Cortex of kidney (tissue), 1 donor: ENCODE results near the gene BASP1.
"Not testable (repeated sequence)": the region's sequence is repeated elsewhere in the genome, so short reads cannot be mapped to it uniquely, and the experiment has no call there.

ENCODE experiments used
- DNase-seq: peaks from one replicate; lab custom pipeline; 2025; lab: John Stamatoyannopoulos, UW

BASP1 gene

DNA sequence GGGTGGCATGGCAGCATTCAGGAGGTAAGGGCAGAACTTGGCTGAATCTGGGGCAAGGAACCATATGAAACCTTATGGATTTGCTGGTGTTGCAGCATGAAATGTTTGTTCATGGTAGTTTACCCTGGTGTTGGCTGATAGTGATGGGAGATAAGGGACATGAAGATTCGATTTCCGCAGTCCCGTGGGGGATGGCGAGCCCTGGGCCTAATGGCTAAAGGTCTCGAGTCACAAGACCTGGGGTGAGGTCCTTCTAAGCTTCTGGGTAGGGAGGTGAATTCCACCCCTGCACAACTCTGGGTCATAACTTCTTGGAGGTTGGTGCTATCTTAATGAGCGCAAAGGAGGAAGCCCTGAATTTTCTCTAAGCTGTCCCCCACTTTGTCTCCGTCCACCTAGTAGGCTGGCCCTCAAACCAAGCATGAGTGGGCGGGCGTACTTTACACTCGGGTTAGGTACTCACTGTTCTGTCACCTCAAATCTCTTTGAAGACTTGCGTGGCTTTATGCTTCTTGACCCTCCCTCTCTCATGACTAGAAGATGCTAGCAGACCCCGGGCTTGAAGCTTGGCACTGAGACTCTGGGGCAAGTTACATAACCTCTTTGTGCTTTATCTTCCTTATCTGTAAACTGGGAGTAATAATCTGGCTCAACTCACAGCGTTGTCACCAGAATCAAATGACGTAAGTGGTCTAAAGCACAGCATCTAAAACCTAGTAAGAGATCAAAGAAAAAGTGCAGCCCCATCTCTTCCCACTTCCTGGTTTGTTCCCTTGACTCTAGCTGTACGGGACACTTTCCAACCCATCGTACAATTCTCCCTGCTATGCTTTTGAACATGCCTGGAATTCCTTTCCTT, 72.5 kb downstream of the BASP1 start:
- no peak for DNase-seq

DNA sequence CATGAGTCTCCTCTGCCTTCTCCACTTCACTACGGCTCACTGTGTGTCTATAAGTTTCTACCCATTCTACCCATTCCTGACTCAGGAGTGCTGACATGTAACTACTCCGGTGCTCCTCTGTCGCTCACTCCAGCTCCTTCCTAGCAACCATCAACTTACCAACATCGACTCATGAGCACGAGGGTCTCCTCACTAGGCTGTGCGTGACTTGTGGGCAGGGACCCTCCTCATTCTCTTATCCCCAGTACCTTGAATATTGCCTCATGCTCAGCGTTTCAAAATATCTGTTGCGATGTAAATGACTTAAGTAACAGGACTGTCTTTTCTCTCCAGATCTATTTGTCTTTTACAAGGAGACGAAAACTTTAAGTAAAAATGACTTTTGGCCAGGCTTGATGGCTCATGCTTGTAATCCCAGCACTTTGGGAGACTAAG, 73.1 kb downstream of the BASP1 start:
- no peak for DNase-seq

DNA sequence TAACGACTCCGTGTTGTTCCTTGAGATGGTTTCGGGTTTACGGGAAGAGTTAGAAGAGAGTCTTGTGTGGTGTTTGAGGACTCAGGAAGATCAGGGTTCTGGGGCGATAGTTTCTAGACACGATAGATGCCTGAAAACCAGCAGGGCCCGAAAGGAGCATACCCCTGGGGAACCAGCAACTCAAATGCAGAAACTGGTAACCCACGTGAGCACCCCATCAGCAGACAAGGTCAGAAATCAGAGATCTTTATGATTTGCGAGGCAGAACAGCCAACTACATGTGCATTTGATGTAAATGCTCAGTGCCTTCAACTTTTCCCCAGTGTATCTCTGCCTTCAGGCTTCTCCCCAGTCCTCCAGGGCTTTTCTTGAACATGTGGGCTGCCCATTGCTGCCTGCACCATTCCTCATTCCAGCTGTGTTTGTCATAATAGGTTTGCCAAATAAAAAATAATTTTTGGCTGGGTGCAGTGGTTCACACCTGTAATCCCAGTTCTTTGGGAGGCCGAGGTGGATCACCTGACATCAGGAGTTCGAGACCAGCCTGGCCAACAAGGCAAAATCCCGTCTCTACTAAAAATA, 75.1 kb downstream of the BASP1 start:
- DNase-seq = no peak

DNA sequence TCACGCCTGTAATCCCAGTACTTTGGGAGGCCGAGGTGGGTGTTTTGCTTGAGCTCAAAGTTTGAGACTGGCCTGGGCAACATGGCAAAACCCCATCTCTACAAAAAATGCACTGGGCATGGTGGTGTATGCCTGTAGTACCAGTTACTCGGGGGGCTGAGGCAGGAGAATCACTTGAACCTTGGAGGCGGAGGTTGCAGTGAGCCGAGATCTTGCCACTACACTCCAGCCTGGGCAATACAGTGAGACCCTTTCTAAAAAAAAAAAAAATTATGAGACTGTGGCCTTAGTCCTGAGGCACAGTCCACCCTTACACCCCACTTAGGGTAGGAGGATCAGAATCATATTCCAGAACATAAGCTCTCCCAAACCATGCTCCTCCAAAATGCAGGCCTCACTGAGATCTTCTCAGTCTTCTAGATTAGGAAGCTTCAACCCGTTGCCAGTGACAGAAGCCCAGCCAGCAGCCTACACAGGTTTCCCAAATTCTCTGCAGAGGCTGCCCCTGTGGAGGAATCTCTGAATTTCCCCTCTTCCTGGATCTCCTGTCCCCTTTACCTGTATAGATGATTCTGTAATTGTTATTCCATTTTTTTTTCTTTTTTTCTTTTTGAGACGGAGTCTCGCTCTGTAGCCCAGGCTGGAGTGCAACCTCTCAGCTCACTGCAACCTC, 77.3 kb downstream of the BASP1 start:
- no peak for DNase-seq

DNA sequence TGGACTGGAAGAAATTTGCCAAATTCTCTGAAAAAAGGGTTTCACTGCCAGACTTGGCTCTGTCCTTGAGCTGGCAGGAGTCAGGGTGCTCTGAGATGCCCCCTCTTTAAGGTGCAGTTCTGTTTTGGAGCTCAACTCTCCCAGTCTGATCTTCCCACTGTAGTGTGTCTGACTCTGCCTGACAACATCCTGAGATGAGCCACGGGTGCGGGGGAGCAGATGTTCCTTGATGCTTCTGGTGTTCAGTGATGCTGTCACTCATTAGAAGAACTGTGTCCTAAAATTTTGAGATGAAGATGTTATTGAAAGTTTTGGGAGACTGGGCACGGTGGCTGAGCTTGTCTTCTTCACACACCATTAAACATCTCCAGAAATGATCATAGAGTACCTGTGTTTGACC, 78.2 kb downstream of the BASP1 start:
- no peak for DNase-seq

DNA sequence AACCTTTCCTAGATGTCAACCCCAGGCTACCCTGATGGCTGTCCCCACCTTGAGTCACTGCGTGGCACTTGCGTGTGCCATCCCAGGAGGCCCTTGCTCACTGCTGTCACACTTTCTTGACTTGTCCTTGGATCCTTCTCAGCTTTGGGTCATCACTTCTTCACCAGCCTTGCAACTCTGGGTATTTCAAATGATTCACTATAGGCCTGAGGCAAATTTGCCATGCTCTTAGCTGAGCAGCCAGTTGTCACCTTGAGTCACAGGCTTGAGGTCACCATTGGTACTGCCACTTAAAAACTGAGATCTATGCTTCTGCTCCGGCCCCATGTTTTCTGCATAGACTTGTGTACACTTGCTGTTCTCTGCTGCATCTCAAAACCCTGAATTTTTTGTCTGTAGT, 84.7 kb downstream of the BASP1 start:
- DNase-seq = no peak

DNA sequence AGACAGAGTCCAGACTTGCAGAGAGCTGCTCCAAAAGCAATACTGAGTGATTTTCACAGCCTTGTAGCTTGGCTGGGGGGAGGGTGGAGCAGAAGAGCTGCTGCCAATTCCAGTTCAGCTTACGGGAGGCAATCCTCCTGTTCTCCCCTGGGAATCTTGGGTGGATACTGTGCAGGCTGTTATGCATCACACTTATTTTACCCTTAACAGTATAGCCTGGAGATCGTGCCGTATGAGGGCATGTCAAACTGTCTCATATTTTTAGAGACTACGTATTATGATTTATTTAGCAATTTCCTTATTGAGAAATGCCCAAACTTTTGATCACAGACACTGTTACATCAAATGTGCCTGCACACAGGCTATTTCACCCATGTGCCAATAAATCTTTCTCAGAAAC, 85.2 kb downstream of the BASP1 start:
- no peak for DNase-seq

DNA sequence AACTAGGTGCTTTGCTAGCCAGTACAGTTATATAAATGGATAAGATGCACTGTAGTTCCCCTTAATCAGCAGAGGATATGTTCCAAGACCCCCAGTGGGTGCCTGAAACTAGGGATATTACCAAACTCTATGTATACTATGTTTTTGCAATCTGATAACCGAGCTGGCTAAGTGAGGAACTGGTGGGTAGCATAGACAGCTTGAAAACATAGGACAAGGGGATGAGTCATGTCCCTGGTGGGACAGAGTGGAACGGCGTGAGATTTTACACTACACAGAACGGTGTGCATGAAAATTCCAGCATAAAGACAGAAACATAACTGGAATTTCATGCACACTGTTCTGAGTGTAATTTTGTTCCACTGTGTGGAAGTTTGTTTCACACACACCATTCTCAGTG, 86.9 kb downstream of the BASP1 start:
- no peak for DNase-seq

DNA sequence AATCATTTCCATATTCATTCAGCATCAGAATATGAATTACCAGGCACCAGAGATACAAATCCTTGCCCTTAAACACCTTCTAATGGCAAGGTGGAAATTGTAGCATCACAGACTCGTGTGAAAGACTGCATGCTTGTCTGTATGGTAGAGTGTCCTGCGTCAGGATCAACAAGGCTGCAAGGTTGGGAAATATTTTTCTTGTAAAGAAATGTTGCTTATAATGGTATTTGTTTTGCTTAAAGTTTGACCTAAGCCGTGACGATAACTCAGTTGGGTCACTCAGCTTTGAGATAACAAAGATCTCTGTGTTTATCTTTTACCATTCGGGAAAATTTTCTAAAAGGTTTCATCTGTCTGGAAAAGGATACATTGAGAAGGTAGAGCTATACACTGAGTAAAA, 87.6 kb downstream of the BASP1 start:
- DNase-seq = no peak

DNA sequence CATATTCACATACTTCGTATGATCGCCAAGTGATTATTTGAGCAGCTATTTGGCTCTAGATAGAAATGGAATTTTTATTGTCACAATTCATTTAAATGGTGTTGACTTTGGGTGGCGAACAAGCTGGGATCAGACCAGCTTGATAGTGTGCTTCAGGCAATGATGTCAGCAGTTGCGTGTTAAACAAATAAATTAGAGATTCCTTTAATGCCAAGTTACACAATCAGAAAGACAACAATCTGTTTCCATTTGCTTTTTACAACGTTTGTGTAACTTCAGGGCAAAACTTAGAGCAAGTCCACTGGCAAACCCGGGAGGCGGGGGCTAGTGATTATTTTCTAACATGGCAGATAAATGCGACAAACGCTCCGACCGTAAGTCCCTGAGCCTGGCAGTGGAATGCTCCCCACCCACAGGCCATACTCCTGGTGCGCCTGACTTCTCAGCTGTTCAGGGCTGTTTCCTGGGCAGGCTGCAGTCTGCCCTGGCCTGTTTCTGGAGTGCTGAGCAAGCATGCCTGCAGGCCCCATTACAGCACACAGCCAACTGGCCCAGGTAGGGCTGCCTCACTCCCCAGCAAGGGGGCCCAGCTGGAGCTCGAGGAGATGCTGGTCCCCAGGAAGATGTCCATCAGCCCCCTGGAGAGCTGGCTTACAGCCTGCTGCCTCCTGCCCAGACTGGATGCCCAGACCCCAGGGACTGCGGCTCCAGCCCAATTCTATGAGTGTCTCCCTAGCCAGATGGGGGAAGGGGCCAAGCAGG, 88.7 kb downstream of the BASP1 start:
- no peak for DNase-seq

DNA sequence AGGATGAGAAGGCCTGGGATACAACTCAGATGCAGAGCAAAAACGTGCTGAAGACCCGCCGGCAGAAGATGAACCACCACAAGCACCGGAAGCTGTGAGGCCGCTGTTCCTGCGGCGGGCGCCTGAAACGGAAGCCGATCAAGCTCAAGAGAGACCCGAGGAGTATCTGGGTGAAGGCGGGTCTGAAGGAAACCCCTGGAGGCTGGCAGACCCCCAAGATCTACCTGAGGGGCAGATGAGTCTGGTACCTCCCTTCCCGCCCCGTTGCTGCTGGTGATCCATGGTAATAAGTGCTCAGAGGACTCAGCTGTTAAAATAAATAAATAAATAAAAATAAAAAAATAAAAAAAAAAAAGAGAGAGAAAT, 89.3 kb downstream of the BASP1 start:
- DNase-seq = no peak

DNA sequence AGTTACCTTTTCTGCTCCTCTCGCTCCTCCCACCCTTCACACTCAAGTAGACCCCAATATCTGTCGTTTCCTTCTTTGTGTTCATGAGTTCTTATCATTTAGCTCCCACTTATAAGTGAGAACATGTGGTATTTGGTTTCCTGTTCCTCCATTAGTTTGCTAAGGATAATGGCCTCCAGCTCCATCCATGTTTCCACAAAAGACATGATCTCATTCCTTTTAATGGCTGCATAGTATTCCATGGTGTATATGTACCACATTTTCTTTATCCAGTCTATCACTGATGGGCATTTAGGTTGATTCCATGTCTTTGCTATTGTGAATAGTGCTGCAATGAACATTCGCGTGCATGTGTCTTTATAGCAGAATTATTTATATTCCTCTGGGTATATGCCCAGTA, 90.0 kb downstream of the BASP1 start:
- DNase-seq = not testable (repeated sequence)

DNA sequence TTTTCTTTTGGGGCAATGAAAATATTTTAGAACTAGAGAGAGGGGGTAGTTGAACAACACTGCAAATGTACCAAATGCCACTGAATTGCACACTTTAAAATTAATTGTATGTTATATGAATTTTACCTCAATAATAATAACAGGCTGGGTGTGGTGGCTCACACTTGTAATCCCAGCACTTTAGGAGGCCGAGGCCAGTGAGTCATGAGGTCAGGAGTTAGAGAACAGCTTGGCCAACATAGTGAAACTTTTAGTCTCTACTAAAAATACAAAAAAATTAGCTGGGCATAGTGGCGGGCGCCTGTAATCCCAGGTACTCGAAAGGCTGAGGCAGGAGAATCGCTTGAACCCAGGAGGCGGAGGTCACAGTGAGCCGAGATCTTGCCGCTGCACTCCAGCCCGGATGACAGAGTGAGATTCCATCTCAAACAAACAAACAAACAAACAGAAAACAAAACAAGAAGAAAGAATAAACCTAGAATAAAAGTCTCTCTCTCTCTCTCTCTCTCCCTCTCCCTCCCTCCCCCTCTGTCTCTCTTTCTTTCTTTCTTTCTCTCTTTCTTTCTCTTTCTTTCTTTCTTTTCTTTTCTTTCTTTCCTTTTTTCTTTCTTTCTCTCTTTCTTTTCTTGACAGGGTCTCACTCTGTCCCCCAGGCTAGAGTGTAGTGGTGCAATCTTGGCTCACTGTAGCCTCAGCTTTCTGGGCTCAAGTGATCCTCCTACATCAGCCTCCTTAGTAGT, 91.1 kb downstream of the BASP1 start:
- DNase-seq = no peak

DNA sequence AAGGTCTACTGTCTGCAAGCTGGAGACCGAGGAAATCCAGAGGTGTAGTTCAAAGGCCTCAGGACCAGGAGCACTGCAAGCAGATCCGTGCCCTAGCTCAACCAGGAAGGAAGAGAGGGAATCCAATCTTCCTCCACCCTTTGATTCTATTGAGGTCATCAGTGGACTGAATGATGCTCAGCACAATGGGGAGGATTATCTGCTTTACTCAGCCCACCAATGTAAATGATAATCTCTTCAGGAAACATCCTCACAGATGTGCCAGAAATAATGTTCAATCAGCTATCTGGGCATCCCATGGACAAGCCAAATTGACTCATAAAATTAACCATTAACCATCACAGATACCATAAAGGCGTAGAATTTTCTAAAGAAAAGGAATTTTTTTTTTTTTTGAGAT, 92.0 kb downstream of the BASP1 start:
- no peak for DNase-seq

DNA sequence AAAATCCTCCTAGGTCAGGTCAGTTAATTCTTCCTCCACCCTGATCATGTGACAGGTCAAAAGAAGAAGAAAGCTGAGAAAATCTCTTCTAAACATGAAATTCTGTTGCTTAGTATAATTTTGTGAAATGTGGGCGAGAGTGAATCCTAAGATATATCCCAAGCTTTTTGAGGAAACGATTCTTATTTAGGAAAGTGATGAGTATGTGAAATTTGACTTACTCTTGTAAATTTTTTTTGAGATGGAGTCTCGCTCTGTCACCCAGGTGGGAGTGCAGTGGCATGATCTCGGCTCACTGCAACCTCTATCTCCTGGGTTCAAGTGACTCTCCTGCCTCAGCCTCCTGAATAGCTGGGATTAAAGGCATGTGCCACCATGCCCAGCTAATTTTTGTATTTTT, 93.1 kb downstream of the BASP1 start:
- not testable (repeated sequence) for DNase-seq

DNA sequence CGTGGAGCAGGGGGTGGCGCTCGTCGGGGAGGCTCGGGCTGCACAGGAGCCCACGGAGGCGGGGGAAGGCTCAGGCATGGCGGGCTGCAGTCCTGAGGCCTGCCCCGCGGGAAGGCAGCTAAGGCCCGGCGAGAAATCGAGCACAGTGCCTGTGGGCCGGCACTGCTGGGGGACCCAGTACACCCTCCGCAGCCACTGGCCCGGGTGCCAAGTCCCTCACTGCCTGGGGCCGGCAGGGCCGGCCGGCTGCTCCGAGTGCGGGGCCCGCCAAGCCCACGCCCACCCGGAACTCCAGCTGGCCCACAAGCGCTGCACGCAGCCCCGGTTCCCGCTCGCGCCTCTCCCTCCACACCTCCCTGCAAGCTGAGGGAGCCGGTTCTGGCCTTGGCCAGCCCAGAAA, 94.4 kb downstream of the BASP1 start:
- DNase-seq = not testable (repeated sequence)

DNA sequence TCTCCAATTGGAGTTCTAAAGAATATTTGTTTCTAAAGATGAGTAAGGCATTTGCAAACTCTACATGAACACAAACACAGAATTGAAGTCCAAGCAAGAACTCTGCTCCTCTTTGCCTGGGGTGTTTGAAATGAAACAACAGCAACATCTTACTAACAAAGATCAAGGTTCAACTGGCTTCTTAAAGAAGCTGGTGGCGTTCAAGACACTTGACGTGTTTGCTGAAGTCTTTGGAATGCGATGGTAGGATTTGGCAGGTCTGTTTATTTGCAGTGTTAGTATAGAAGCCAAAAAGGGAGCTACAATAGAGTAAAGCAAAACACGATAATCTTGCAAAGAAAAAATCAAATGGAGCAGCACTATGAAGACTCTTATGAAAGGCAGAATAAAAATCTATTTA, 94.9 kb downstream of the BASP1 start:
- no peak for DNase-seq

DNA sequence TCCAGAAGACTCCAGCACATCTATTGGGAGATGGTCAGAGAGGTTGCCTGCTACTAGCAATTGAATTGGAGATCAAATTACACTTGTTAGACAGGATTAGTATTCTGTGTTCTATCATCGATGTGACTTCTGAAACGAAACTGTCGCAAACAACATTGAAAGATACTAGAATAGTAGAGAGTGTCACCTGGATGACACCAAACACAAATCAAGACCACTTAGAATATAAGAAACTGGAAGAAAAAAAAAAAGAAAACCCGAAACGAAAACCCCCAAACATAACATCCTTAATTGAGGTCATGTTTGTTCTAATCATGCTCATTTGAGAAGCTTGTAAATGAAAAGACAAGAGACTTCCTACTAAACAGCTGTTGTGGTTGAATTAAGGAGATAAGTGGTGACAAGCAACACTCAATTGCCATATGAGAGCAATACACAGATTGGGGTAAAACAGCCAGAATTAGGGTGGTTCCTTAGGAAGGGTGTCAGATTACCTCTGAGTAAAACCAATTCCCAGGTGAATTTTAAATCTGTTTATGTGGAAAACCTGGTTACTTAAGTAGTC, 97.6 kb downstream of the BASP1 start:
- no peak for DNase-seq

DNA sequence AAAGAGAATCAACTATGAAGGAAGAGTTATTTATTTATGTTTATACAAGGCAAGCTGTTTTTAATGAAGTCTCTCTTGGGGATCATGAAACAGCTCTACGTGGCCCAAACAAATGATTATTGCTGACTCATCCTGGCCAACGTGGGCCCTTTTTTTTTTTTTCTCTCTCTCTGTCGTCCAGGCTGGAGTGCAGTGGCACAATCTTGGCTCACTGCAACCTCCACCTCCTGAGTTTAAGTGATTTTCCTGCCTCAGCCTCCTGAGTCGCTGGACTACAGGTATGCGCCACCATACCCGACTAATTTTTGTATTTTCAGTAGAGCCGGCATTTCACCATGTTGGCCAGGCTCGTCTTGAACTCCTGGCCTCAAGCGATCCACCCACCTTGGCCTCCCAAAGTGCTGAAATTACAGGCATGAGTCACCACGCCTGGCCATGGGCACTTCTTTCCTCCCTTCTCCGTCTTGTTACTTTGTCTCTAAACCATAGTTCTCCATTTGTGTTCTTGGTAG, 98.3 kb downstream of the BASP1 start:
- no peak for DNase-seq

DNA sequence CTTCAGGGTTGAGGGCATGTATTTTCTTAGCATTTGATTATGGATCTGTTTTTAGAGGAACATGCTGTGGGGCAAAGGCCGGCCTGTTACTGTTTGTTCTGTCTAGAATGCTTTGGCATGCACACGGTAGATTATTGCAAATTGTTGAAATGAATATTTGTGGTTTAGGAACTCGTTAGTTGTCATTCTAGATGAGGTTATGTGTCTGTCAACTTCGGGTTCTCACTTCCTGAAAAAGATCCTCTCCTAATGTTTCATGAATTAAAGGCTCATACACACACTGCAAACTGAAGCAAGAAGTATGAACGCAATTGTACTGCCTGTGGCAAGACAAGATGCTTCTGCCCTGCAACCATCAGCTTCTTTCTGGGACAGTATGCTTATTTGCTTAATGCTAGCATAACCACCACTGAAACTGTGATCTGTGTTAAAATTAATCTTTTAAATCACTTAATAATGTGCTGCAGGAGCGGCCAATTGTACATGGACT, 99.6 kb downstream of the BASP1 start:
- no peak for DNase-seq

DNA sequence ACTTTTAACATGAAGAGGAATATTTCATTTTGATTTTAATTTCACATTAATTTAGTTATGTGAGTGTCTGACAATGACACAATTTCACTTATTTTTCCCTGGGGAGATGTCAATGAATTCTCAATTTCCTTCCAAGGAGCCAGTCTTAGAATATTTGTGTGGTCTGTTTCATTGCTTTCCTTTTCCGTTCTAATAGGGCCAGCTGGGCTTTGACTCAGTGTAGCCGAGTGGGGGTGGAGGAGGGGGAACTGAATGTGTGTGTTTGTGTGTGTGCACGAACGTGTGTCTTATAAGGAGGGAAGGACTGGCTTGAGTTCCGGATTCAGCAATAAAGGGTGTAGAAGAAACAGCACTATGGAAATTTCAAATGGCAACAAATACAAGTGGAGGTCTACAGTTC, 100.0 kb downstream of the BASP1 start:
- no peak for DNase-seq
